HL-60 (cell line): Measurements from ENCODE around the gene APOC1.

ENCODE experiments used
- DNase-seq, 2 experiments: peaks; one replicate each; pipeline ENCODE4 v3.0.0-alpha.2; 2010 to 2020; ENCODE audit warnings: low read depth in 1 of 2, low spot score in 1 of 2
- H3K27ac ChIP-seq: fragments of 250-450 bp; sonication (Bioruptor Pico); replicated peaks from 2 replicates; pipeline ENCODE4 v1.5.1; 2020; ENCODE audit warnings: mild to moderate bottlenecking, moderate library complexity
- H3K27me3 ChIP-seq: fragments of 250-450 bp; sonication (Bioruptor Pico); 2 replicates; pipeline ENCODE4 v1.5.1; 2021; ENCODE audit warnings: mild to moderate bottlenecking, moderate library complexity; ENCODE audit not compliant: insufficient read depth, poor library complexity, severe bottlenecking
- H3K4me3 ChIP-seq: replicated peaks from 2 replicates; pipeline ENCODE4 v1.5.1; 2011; ENCODE audit warnings: mild to moderate bottlenecking, control low read depth, low read length; ENCODE audit not compliant: insufficient read depth
- CTCF ChIP-seq: IDR thresholded peaks from one replicate; pipeline ENCODE4 v1.5.1; 2011; ENCODE audit warnings: low read length, control low read depth, inconsistent platforms; ENCODE audit not compliant: insufficient read depth
- GABPA ChIP-seq: IDR thresholded peaks from 2 replicates; pipeline ENCODE4 v1.6.1; 2012; ENCODE audit warnings: low read depth
- POLR2AphosphoS5 ChIP-seq: IDR thresholded peaks from 2 replicates; pipeline ENCODE4 v1.6.1; 2012; ENCODE audit warnings: low read depth
- SPI1 ChIP-seq: IDR thresholded peaks from 2 replicates; pipeline ENCODE4 v1.6.1; 2012; ENCODE audit warnings: low read depth, mild to moderate bottlenecking, borderline replicate concordance
- TF ChIP-seq, protein P1 (sequence below): IDR thresholded peaks from 2 replicates; pipeline ENCODE4 v1.6.1; 2012; ENCODE audit warnings: low read depth; ENCODE audit not compliant: insufficient replicate concordance

Gene APOC1

DNA sequence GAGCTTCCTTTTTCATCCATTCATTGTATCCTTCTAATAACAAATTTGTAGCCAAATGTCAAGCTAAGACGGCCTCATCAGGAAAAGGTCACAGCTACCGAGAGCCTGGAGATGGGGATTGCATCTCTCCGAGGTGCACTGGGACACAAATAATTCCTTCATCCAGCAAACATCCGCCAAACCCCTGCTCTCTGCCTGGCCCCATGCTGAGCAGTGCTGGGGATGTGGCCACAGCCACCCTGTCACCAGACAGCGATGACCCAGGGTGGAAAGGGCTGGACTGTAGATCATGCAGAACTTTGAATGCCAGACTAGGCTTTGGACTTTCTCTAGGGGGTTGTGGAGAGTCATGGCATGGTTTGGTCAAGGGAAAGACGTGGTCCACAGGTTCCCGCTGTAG lies 21.5 kb upstream of the APOC1 start:
- Histone ChIP-seq H3K27ac (no peak overlapping the region; the same call in 1 of the 2 replicates), H3K27me3 (no peaks in the 10 kb centered on the region), H3K4me3 (no peak overlapping the region)
- no peak for DNase-seq
- TF ChIP-seq POLR2AphosphoS5: no peak
- TF ChIP-seq SPI1: no peak
- TF ChIP-seq, protein P1, sequence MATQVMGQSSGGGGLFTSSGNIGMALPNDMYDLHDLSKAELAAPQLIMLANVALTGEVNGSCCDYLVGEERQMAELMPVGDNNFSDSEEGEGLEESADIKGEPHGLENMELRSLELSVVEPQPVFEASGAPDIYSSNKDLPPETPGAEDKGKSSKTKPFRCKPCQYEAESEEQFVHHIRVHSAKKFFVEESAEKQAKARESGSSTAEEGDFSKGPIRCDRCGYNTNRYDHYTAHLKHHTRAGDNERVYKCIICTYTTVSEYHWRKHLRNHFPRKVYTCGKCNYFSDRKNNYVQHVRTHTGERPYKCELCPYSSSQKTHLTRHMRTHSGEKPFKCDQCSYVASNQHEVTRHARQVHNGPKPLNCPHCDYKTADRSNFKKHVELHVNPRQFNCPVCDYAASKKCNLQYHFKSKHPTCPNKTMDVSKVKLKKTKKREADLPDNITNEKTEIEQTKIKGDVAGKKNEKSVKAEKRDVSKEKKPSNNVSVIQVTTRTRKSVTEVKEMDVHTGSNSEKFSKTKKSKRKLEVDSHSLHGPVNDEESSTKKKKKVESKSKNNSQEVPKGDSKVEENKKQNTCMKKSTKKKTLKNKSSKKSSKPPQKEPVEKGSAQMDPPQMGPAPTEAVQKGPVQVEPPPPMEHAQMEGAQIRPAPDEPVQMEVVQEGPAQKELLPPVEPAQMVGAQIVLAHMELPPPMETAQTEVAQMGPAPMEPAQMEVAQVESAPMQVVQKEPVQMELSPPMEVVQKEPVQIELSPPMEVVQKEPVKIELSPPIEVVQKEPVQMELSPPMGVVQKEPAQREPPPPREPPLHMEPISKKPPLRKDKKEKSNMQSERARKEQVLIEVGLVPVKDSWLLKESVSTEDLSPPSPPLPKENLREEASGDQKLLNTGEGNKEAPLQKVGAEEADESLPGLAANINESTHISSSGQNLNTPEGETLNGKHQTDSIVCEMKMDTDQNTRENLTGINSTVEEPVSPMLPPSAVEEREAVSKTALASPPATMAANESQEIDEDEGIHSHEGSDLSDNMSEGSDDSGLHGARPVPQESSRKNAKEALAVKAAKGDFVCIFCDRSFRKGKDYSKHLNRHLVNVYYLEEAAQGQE: no peak
- no peak for TF ChIP-seq GABPA
- no peak for TF ChIP-seq CTCF

- DNase-seq: no peak
- Histone ChIP-seq H3K4me3 (no peak overlapping the region), H3K27ac (no peak overlapping the region), H3K27me3 (no peaks in the 10 kb centered on the region)
- TF ChIP-seq CTCF (no peak), GABPA (no peak), POLR2AphosphoS5 (no peak), SPI1 (no peak)
- TF ChIP-seq, protein P1: no peak
Observed at GRCh38 chr19:44893332-44894051, 20.9 kb upstream of the APOC1 start.

DNA sequence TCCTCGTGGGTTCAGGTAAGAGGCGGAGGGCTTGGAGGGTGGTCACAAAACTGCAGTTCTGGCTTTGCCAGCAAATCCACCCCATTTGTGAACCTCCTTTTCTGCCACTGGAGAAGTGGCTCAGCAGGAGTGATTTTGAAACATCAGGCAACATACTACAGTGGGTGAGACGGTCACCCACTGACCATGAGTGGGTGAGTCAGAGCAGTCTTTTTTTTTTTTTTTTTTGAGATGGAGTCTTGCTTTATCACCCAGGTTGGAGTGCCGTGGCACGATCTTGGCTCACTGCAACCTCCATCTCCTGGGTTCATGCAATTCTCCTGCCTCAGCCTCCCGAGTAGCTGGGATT lies 20.4 kb upstream of the APOC1 start:
- Histone ChIP-seq H3K27me3 (no peaks in the 10 kb centered on the region), H3K4me3 (no peak overlapping the region), H3K27ac (no peak overlapping the region)
- no peak for DNase-seq
- TF ChIP-seq POLR2AphosphoS5: no peak
- no peak for TF ChIP-seq SPI1
- no peak for TF ChIP-seq GABPA
- TF ChIP-seq CTCF: no peak
- TF ChIP-seq, protein P1: no peak
